Testis (tissue), 2 donors: ENCODE measurements around the gene CCDC80.

Source experiments
- CTCF ChIP-seq, 3 experiments: fragments of 450-650 bp in 2 of 3; fragments of 200-600 bp in 1 of 3; sonication (generic) in 1 of 3; IDR thresholded peaks; one replicate each; pipeline ENCODE4 v1.5.1; 2016 to 2019; ENCODE audit warnings: antibody characterized with exemption in 3 of 3, mild to moderate bottlenecking in 2 of 3, moderate library complexity in 1 of 3
- POLR2A ChIP-seq: fragments of 450-650 bp; IDR thresholded peaks from one replicate; pipeline ENCODE4 v1.6.1; 2017; ENCODE audit warnings: antibody characterized with exemption, mild to moderate bottlenecking, moderate library complexity

- TF ChIP-seq CTCF (IDR thresholded peaks at IDR 0.05) (no peak), POLR2A (no peak)
Measured at GRCh38 chr3:112627419-112627818, 13.5 kb downstream of the CCDC80 start.
